ENCODE results near the gene ZNF124. TPM values are rescaled to one million over a fixed set of nuclear protein-coding genes. Genes with fewer than 3 reads are reported as not detected.
A peak's percentile ranks its signal among the peaks of the same experiment; 100 is the strongest.

ZNF124 gene
- polyA plus RNA-seq, 1 of the 3 experiments (the other 2 are of a cell fraction): 2.7 TPM

DNA sequence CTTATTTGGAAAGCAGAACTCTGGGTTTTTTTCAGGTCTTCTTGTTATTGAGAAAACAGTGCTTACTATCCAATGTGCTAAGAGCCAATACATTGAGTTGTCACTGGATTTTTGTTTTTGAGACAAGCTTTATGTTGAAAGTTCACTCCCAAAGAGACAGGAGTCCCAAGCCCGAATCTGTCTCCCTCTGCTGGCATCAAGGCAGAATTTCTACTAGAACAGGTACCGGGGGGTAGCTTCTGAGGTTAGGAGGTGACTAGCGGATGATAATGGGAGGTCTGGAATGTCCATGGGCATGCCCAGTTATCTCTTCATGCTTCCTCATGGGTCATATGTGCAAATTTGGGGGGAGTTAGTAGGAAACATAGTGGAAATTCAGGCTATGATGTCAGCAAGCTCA lies 25.1 kb downstream of the ZNF124 start:
- Histone ChIP-seq H3K4me3 (ENCODE audit: low read depth in 2 of 2, low read length in 1 of 2) (no peak overlapping the region), H3K9me3 (no peaks in the 10 kb centered on the region), H3K27ac (ENCODE audit: low read depth in 2 of 2, low read length in 1 of 2) (no peak overlapping the region), H3K9me2 (no peaks in the 10 kb centered on the region), H3K27me3 (ENCODE audit: insufficient read depth) (no peaks in the 10 kb centered on the region), H3K36me3 (replicated peaks in 1 of 2; ENCODE audit: control insufficient read depth in 1 of 2, insufficient read depth in 2 of 2, low read length in 1 of 2) (peaks cover 13 to 42% of the 10 kb centered on the region in 2 experiments), H2AFZ (ENCODE audit: low read depth) (no peak overlapping the region), H3K4me1 (ENCODE audit: control insufficient read depth in 1 of 2, insufficient read depth in 2 of 2, low read depth in 1 of 2, low read length in 1 of 2) (no peaks in the 10 kb centered on the region), H4K20me1 (ENCODE audit: insufficient read depth) (no peaks in the 10 kb centered on the region), H3K9ac (no peak overlapping the region), H3F3A (replicated peaks; ENCODE audit: insufficient read depth) (no peaks in the 10 kb centered on the region), H3K79me2 (ENCODE audit: insufficient read depth) (peaks cover 3% of the 10 kb centered on the region; the same call in 1 of the 2 replicates), H3K4me2 (no peak overlapping the region)
- TF ChIP-seq GABPA (IDR thresholded peaks at IDR 0.05; ENCODE audit: low read depth) (no peak), POLR2AphosphoS5 (IDR thresholded peaks at IDR 0.05; ENCODE audit: low read depth, low read length) (no peak), RAD21 (IDR thresholded peaks at IDR 0.05; ENCODE audit: low read length) (no peak), CTCF (IDR thresholded peaks at IDR 0.05) (peak; percentile 29; the same call in 1 of the 2 replicates)
- TF ChIP-seq, protein P1, sequence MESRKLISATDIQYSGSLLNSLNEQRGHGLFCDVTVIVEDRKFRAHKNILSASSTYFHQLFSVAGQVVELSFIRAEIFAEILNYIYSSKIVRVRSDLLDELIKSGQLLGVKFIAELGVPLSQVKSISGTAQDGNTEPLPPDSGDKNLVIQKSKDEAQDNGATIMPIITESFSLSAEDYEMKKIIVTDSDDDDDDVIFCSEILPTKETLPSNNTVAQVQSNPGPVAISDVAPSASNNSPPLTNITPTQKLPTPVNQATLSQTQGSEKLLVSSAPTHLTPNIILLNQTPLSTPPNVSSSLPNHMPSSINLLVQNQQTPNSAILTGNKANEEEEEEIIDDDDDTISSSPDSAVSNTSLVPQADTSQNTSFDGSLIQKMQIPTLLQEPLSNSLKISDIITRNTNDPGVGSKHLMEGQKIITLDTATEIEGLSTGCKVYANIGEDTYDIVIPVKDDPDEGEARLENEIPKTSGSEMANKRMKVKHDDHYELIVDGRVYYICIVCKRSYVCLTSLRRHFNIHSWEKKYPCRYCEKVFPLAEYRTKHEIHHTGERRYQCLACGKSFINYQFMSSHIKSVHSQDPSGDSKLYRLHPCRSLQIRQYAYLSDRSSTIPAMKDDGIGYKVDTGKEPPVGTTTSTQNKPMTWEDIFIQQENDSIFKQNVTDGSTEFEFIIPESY (IDR thresholded peaks at IDR 0.05; ENCODE audit: borderline replicate concordance, low read depth): no peak
- WGBS (ENCODE audit: low lambda C conversion rate): 97% methylated on average over 3 of the region's 3 CpGs
- ChIA-PET POLR2A (no interaction called here), CTCF (interaction anchor here (0.6 to 0.9 kb wide), 4 partner anchors 14 to 284 kb away, joined by 3 read pairs; no protein-coding TSS in a partner anchor)
- peak; percentile 20 for DNase-seq

GRCh38 chr1:247145279-247145678 lies 26.5 kb downstream of the ZNF124 start:
- no peaks in the 10 kb centered on the region for H3K27me3 ChIP-seq (ENCODE audit: insufficient read depth)
- H3F3A ChIP-seq (replicated peaks; ENCODE audit: insufficient read depth): no peaks in the 10 kb centered on the region
- no peaks in the 10 kb centered on the region for H3K4me1 ChIP-seq (ENCODE audit: control insufficient read depth in 1 of 2, insufficient read depth in 2 of 2, low read depth in 1 of 2, low read length in 1 of 2)
- ChIA-PET CTCF (no interaction called here), POLR2A (no interaction called here)
- H3K4me3 ChIP-seq (ENCODE audit: low read depth in 2 of 2, low read length in 1 of 2): no peak overlapping the region
- DNase-seq: no peak
- no peak overlapping the region for H3K27ac ChIP-seq (ENCODE audit: low read depth in 2 of 2, low read length in 1 of 2)
- H3K9ac ChIP-seq: no peak overlapping the region
- no peak overlapping the region for H2AFZ ChIP-seq (ENCODE audit: low read depth)
- 79% methylated on average over 6 of the region's 6 CpGs for WGBS (ENCODE audit: low lambda C conversion rate)
- peaks cover 13 to 35% of the 10 kb centered on the region in 2 experiments for H3K36me3 ChIP-seq (replicated peaks in 1 of 2; ENCODE audit: control insufficient read depth in 1 of 2, insufficient read depth in 2 of 2, low read length in 1 of 2)
- no peaks in the 10 kb centered on the region for H3K9me2 ChIP-seq
- H3K4me2 ChIP-seq: no peak overlapping the region
- H4K20me1 ChIP-seq (ENCODE audit: insufficient read depth): no peaks in the 10 kb centered on the region
- no peaks in the 10 kb centered on the region for H3K9me3 ChIP-seq
- peaks cover 3% of the 10 kb centered on the region; the same call in 1 of the 2 replicates for H3K79me2 ChIP-seq (ENCODE audit: insufficient read depth)
- no peak for TF ChIP-seq PBX3 (IDR thresholded peaks at IDR 0.05)
- no peak for TF ChIP-seq FOSL2 (IDR thresholded peaks at IDR 0.05; ENCODE audit: borderline replicate concordance, low read depth)
- no peak for TF ChIP-seq RXRA (IDR thresholded peaks at IDR 0.05; ENCODE audit: borderline replicate concordance, low read depth)
- no peak for TF ChIP-seq IRF3 (IDR thresholded peaks at IDR 0.05; ENCODE audit: low read depth, low read length)
- TF ChIP-seq MAX (IDR thresholded peaks at IDR 0.05; ENCODE audit: low read depth): no peak
- TF ChIP-seq, protein P1 (IDR thresholded peaks at IDR 0.05; ENCODE audit: borderline replicate concordance, low read depth): no peak
- no peak for TF ChIP-seq GATA2 (CRISPR knock-in tag; IDR thresholded peaks at IDR 0.05)
- TF ChIP-seq MXI1 (IDR thresholded peaks at IDR 0.05; ENCODE audit: low read depth, low read length): no peak
- no peak for TF ChIP-seq FOXJ3 (CRISPR knock-in tag; IDR thresholded peaks at IDR 0.05)
- no peak for TF ChIP-seq SIN3A (IDR thresholded peaks at IDR 0.05; ENCODE audit: borderline replicate concordance, low read depth, low read length)
- no peak for TF ChIP-seq CTCF (IDR thresholded peaks at IDR 0.05)
- TF ChIP-seq NFIC (IDR thresholded peaks at IDR 0.05; ENCODE audit: borderline replicate concordance): no peak
- no peak for TF ChIP-seq NRF1 (IDR thresholded peaks at IDR 0.05; ENCODE audit: low read depth, low read length)
- TF ChIP-seq JUND (IDR thresholded peaks at IDR 0.05): no peak

Data from SK-N-SH (cell line).